Endothelial cell (in vitro differentiated cells): ENCODE measurements around the gene LAMA2. TPM values are rescaled to one million over a fixed set of nuclear protein-coding genes. Genes with fewer than 3 reads are reported as not detected.
"Not testable (repeated sequence)": the region's sequence is repeated elsewhere in the genome, so short reads cannot be mapped to it uniquely, and the experiment has no call there.

Experiments used
- DNase-seq: peaks from one replicate; pipeline ENCODE4 v3.0.0; 2021; ENCODE audit warnings: low spot score
- H3K27ac Mint-ChIP-seq: one replicate; pipeline ENCODE4 v1.8.0; 2021; ENCODE audit warnings: mixed read lengths, inconsistent platforms; ENCODE audit not compliant: unreplicated experiment
- H3K27me3 Mint-ChIP-seq: one replicate; pipeline ENCODE4 v1.8.0; 2021; ENCODE audit warnings: mild to moderate bottlenecking, moderate library complexity, mixed read lengths, inconsistent platforms; ENCODE audit not compliant: unreplicated experiment
- H3K36me3 Mint-ChIP-seq: one replicate; pipeline ENCODE4 v1.8.0; 2021; ENCODE audit warnings: mild to moderate bottlenecking, low read depth, mixed read lengths, inconsistent platforms; ENCODE audit not compliant: unreplicated experiment
- H3K4me1 Mint-ChIP-seq: one replicate; pipeline ENCODE4 v1.8.0; 2021; ENCODE audit warnings: mild to moderate bottlenecking, mixed read lengths, inconsistent platforms; ENCODE audit not compliant: unreplicated experiment
- H3K4me3 Mint-ChIP-seq: one replicate; pipeline ENCODE4 v1.8.0; 2021; ENCODE audit warnings: mild to moderate bottlenecking, mixed read lengths, inconsistent platforms; ENCODE audit not compliant: unreplicated experiment
- H3K9me3 Mint-ChIP-seq: one replicate; pipeline ENCODE4 v1.8.0; 2021; ENCODE audit warnings: mixed read lengths, inconsistent platforms; ENCODE audit not compliant: unreplicated experiment
- total RNA-seq: library from RNA; stranded (reverse); fragmentation: NEBNext Ultra II Directional; extraction: Animal tissue kit (Norgen Biotek cat#: 25700); gene quantifications from one replicate; pipeline ENCODE4 v1.2.1, GENCODE V29; 2021; ENCODE audit not compliant: unreplicated experiment
- TF ChIP-seq, protein P1 (sequence below): fragments of 200-600 bp; sonication (generic); IDR thresholded peaks from one replicate; pipeline ENCODE4 v1.5.0; 2021; ENCODE audit warnings: antibody characterized with exemption; ENCODE audit not compliant: unreplicated experiment

LAMA2 gene
- total RNA-seq, 1 donor from 2014 or later, result 2.0 TPM

DNA sequence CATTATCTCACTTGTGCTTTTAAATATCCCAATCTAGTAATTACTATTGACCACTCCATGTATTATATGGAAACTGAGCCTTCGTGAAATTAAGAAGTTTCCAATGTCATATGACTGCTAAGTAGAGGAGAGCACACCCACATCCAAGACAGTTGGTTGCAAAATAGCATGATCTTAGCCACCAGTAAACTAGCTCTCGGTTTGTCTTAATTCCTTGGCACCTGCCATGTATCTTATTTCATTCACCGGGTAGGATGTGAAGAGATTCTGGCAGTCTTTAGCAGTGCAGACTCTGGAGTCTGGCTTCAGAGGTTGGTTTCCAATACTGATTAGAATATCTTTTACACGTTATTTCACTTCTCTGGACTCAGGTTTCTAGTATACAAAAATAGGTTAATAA is 270.3 kb downstream of the LAMA2 start:
- Mint-ChIP-seq H3K27me3 (no peaks in the 10 kb centered on the region), H3K9me3 (no peaks in the 10 kb centered on the region), H3K4me1 (no peaks in the 10 kb centered on the region), H3K36me3 (no peaks in the 10 kb centered on the region), H3K27ac (no peak overlapping the region), H3K4me3 (no peak overlapping the region)
- DNase-seq, result no peak
- TF ChIP-seq, protein P1, sequence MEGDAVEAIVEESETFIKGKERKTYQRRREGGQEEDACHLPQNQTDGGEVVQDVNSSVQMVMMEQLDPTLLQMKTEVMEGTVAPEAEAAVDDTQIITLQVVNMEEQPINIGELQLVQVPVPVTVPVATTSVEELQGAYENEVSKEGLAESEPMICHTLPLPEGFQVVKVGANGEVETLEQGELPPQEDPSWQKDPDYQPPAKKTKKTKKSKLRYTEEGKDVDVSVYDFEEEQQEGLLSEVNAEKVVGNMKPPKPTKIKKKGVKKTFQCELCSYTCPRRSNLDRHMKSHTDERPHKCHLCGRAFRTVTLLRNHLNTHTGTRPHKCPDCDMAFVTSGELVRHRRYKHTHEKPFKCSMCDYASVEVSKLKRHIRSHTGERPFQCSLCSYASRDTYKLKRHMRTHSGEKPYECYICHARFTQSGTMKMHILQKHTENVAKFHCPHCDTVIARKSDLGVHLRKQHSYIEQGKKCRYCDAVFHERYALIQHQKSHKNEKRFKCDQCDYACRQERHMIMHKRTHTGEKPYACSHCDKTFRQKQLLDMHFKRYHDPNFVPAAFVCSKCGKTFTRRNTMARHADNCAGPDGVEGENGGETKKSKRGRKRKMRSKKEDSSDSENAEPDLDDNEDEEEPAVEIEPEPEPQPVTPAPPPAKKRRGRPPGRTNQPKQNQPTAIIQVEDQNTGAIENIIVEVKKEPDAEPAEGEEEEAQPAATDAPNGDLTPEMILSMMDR, result no peak

- not testable (repeated sequence) for DNase-seq, H3K9me3 Mint-ChIP-seq, H3K4me1 Mint-ChIP-seq, H3K4me3 Mint-ChIP-seq, H3K27me3 Mint-ChIP-seq, H3K36me3 Mint-ChIP-seq, H3K27ac Mint-ChIP-seq
These were observed 276.3 kb downstream of the LAMA2 start for GRCh38 chr6:129159242-129159641.

- DNase-seq, result no peak
- no peaks in the 10 kb centered on the region for H3K9me3 Mint-ChIP-seq
- no peaks in the 10 kb centered on the region for H3K4me1 Mint-ChIP-seq
- no peak overlapping the region for H3K27ac Mint-ChIP-seq
- no peaks in the 10 kb centered on the region for H3K36me3 Mint-ChIP-seq
- no peak overlapping the region for H3K4me3 Mint-ChIP-seq
- TF ChIP-seq, protein P1, result no peak
- H3K27me3 Mint-ChIP-seq, result no peaks in the 10 kb centered on the region
These were observed 279.7 kb downstream of the LAMA2 start for GRCh38 chr6:129162605-129163004.

DNA sequence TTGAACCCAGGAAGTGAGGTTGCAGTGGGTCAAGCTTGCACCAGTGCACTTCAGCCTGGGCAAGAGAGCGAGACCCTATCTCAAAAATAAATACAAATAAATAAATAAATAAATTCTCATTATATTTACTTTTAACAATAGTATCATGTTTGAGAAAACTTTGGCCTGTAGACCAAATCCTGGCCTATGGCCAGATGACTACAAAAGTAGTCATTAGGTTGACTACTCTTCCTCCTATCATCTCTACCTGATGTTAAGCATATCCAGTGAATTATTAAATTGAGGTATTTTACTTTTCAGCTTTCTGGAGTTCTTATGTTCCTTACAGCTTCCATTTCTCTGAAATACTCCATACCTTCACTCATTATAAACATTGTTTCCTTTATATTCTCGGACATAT is 280.6 kb downstream of the LAMA2 start:
- no peaks in the 10 kb centered on the region for H3K36me3 Mint-ChIP-seq
- H3K9me3 Mint-ChIP-seq, result no peaks in the 10 kb centered on the region
- DNase-seq, result no peak
- H3K27ac Mint-ChIP-seq, result no peak overlapping the region
- no peaks in the 10 kb centered on the region for H3K4me1 Mint-ChIP-seq
- no peaks in the 10 kb centered on the region for H3K27me3 Mint-ChIP-seq
- no peak overlapping the region for H3K4me3 Mint-ChIP-seq
- TF ChIP-seq, protein P1, result no peak

DNA sequence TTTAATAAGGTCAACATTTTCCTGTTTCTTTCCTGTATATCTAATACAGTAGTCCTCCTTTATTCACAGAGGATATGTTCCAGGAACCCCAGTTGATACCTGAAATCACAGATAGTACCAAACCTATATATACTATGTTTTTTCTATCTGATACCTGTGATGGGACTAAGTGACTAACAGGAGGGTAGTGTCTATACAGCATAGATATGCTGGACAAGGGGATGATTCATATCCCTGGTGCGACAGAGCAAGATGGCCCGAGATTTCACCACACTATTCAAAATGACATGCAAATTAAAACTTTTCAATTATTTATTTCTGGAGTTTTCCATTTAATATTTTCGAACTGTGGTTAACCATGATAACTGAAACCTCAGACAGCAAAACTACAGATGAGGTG is 281.1 kb downstream of the LAMA2 start:
- Mint-ChIP-seq H3K9me3 (no peaks in the 10 kb centered on the region), H3K4me1 (no peaks in the 10 kb centered on the region), H3K27me3 (no peaks in the 10 kb centered on the region), H3K4me3 (no peak overlapping the region), H3K36me3 (no peaks in the 10 kb centered on the region), H3K27ac (no peak overlapping the region)
- DNase-seq, result no peak
- TF ChIP-seq, protein P1, result no peak

DNA sequence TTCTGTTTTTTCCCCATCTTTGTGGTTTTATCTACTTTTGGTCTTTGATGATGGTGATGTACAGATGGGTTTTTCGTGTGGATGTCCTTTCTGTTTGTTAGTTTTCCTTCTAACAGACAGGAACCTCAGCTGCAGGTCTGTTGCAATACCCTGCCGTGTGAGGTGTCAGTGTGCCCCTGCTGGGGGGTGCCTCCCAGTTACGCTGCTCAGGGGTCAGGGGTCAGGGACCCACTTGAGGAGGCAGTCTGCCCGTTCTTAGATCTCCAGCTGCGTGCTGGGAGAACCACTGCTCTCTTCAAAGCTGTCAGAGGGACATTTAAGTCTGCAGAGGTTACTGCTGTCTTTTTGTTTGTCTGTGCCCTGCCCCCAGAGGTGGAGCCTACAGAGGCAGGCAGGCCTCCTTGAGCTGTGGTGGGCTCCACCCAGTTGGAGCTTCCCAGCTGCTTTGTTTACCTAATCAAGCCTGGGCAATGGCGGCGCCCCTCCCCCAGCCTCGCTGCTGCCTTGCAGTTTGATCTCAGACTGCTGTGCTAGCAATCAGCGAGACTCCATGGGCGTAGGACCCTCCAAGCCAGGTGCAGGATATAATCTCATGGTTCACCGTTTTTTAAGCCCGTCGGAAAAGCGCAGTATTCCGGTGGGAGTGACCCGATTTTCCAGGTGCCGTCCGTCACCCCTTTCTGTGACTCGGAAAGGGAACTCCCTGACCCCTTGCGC is 289.5 kb downstream of the LAMA2 start:
- H3K4me1 Mint-ChIP-seq, H3K36me3 Mint-ChIP-seq, H3K27ac Mint-ChIP-seq, H3K27me3 Mint-ChIP-seq, H3K9me3 Mint-ChIP-seq: not testable (repeated sequence)
- peak overlapping the region; percentile 83 for H3K4me3 Mint-ChIP-seq
- peak; percentile 11 for DNase-seq
